Peyer's patch (tissue), 4 donors: ENCODE results near the gene BPIFA1.

Experiments used
- CTCF ChIP-seq, 6 experiments: fragments of 450-650 bp in 4 of 6; fragments of 200-600 bp in 2 of 6; sonication (generic) in 1 of 6; IDR thresholded peaks; one replicate each; pipeline ENCODE4 v1.5.1; 2017 to 2019; ENCODE audit warnings: antibody characterized with exemption in 6 of 6, mild to moderate bottlenecking in 3 of 6, moderate library complexity in 1 of 6
- POLR2A ChIP-seq, 2 donors: fragments of 450-650 bp; IDR thresholded peaks; one replicate each; pipeline ENCODE4 v1.5.1; 2017; ENCODE audit warnings: antibody characterized with exemption in 2 of 2, mild to moderate bottlenecking in 2 of 2, moderate library complexity in 2 of 2

- no peak for TF ChIP-seq CTCF (IDR thresholded peaks at IDR 0.05)
- TF ChIP-seq POLR2A (IDR thresholded peaks at IDR 0.05) = no peak
Measured at GRCh38 chr20:33279261-33279910, 43.6 kb downstream of the BPIFA1 start.
